GM18870 (cell line): Measurements from ENCODE around the gene PA2G4.
"Not testable (repeated sequence)": the region's sequence is repeated elsewhere in the genome, so short reads cannot be mapped to it uniquely, and the experiment has no call there.

ENCODE experiments used
- ATAC-seq: cut with Tn5 transposase; IDR thresholded peaks from one replicate; pipeline ENCODE4 v1.9.1; 2021; ENCODE audit warnings: moderate library complexity; ENCODE audit not compliant: unreplicated experiment

The PA2G4 gene

DNA sequence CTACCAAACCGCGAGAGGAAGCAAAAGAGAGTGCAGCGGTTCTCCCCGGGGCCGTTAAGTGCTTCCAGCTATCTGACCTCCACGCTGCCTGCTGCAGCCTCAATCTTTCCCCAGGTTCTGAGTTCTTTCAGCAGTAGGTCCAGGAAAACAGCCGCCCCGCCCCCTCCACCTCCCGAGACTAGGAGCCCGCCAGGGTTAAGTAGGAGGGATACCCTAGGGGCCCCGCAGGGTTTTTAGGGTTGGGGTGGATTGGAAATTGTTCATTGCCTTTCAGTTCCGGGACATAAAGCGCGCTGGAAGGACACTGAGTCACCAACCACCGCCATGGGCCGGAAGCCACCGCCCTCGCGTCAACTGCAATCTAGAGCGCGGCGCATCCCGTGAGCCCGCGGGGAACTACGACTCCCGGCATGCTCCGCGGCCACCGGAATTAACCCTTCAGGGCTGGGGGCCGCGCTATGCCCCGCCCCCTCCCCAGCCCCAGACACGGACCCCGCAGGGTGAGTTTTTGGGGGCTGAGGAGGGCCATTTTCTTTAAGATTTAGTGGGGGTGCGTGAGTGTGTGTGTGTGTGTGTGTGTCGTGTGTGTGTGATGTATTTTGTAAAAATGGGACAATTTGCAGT, 47.9 kb downstream of the PA2G4 start, which contains the start of gene MYL6B:
MYL6B (plus strand) TSS at position 456 of the 624 bp plus-strand sequence. CDS start 1,332 bp downstream, outside the sequence.
- ATAC-seq: peak; percentile 74

DNA sequence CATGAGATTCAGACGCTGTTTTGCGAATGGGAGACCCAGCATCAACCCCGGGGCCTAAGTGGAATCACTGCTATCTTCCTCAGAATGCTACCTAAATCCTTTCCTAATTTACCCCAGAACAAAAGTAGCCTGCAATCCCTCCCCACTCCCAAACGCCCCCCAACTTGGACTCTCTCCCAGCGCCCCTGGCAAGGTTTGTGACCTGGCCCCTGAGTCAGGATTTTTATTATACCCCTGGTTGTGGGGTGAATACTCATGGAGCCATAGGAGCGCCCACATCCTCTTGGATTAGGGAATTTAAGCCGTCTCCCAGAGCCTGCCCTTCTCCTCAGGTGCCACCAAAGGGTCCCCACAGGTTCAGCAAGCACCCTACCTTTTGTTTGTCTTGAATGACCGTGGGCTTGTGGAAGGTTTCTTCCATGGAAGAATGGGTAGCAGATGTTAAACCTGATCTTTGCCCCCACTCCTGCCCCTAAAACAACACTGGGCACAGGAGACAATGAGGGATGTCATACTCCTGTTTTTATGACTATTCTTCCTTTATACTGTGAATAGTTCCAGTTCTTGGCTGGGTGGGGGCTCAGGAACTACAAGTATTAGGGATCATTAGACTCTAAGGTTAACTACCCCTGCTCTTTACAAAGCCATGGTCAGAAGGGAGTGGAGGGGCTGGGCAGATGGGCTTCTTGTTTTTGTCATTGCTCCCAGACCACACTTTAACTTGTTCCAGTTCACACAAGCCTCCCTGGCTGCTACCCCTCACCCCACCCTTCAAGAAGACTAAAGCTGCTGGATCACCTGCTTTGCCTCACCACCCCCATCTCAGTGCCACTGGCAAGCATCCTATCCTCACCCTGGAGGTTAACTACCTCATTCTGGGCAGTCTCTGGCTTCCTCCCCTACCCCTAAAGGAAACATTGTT, 48.7 kb downstream of the PA2G4 start:
- ATAC-seq: no peak

DNA sequence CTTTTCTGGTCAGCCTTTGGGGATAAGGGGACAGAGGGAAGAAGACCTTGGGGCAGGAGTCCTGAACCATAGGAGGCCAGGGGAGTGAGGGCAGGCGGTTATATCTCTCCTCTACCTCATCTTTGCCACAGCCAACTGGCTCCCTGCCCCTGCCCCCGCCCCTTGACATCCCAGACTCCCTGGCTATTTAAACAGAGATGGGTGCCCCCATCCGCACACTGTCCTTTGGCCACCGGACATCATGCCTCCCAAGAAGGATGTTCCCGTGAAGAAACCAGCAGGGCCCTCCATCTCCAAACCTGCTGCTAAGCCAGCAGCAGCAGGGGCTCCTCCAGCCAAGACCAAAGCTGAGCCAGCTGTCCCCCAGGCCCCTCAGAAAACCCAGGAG, 49.3 kb downstream of the PA2G4 start:
- no peak for ATAC-seq

DNA sequence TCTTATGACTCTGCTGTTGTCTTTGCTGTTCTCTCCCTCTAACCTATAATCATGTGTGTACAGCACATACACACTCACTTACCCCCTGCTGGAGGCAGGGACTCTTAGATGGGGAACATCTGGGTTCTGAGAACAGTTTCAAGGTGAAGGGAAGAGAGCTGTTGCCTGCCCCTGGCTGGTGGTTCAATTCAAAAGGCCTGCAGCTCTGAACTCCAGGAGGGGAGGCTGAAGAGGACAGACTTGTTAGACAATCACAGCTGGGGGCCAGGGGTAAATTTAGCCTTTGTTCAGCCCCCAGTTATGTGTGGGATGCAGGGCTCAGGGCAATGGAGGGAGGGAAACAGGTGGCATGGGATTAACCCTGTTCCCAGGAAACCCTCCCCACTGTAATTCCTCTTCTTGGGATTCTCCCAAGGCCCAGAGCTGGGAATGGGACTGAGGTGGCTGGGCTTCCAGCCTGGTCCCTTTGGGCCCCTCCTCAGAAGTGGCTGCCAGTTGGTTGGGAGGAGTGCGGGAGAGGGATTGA, 50.0 kb downstream of the PA2G4 start:
- ATAC-seq: no peak

DNA sequence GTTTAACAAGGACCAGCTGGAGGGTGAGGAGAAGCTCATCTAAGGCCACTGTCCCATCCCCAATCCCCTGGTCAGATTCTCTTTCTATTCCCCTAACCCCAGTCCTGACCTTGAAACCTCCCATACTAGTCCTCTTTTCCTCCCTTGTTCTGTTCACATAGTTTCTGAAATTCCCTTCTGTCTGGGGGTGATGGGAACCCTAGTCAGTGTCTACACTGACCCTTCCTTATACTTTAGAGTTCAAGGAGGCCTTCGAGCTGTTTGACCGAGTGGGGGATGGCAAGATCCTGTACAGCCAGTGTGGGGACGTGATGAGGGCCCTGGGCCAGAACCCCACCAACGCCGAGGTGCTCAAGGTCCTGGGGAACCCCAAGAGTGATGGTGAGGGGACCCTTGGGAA, 50.5 kb downstream of the PA2G4 start:
- ATAC-seq: no peak

DNA sequence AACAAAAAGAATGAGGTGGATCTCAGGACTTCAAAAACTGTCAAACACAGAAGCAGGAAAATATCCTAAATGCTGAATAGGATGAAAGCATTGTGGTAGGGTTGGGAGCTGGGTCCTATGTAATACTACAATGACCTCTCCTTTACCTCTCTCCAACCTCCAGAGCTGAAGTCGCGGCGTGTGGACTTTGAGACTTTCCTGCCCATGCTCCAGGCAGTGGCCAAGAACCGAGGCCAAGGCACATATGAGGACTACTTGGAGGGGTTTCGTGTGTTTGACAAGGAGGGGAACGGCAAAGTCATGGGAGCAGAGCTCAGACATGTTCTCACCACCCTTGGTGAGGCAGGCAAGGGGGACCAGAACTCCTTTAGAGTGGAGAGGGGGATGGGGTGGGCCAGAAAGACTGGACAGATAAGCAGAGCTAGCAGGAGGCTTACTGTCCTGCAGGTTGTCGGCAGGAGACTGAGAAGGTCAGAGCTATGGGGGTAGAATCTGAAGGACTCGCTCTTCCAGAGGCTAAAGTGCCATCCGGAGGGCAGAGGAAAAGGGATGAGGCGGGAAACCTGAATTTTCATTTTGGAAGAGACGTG, 51.0 kb downstream of the PA2G4 start:
- ATAC-seq: no peak

DNA sequence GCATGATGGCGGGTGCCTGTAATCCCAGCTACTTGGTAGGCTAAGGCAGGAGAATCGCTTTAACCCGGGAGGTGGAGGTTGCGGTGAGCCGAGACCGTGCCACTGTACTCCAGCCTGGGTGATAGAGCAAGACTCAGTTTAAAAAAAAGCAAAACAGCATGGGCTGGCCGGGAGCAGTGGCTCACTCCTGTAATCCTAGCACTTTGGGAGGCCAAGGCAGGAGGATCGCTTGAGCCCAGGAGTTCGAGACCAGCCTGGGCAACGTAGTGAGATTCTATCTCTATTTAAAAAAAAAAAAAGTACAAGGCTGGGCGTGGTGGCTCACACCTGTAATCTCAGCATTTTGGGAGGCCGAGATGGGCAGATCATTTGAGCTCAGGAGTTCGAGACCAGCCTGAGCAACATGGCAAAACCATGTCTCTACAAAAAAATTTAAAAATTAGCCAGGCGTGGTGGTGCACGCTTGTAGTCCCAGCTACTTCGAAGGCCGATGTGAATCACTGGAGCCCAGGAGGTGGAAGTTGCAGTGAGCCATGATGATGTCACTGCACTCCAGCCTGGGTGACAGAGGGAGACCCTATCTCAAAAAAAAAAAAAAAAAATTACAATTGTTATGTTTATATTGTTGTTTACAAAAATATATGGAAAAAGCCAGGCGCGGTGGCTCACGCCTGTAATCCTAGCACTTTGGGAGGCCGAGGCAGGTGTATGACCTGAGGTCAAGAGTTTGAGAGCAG, 52.3 kb downstream of the PA2G4 start:
- not testable (repeated sequence) for ATAC-seq

DNA sequence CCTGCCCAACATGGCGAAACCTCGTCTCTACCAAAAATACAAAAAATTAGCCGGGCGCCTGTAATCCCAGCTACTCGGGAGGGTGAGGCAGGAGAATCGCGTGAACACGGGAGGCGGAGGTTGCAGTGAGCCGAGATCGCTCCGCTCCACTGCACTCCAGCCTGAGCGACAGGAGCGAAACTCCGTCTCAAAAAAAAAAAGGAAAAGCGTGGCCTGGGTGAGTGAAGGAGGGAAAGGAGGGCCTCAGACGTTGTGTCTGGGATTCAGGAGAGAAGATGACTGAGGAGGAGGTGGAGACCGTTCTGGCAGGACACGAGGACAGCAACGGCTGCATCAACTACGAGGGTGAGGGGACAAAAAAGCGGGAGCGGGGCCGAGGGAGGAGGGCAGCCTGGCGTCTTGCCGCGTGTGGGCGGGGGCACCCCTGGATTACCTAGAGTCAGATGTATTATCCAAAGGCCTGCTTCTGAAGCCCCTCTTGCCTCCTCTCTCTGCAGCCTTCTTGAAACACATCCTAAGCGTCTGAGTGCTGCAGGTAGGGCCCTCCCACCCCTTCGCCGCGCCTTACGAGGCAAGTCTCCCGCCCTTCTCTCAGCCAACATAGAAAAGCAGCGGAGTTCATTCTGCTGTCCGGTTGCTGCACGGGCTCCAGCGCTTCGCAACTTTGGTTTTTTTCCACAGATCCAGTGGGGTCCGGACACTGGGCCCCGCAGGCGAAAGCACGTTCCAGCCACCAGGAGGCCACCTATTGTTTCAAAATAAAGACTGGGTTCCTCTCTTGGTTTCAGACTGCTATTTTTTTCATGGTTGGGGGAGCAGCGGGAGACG, 53.1 kb downstream of the PA2G4 start:
- ATAC-seq: peak; percentile 25

DNA sequence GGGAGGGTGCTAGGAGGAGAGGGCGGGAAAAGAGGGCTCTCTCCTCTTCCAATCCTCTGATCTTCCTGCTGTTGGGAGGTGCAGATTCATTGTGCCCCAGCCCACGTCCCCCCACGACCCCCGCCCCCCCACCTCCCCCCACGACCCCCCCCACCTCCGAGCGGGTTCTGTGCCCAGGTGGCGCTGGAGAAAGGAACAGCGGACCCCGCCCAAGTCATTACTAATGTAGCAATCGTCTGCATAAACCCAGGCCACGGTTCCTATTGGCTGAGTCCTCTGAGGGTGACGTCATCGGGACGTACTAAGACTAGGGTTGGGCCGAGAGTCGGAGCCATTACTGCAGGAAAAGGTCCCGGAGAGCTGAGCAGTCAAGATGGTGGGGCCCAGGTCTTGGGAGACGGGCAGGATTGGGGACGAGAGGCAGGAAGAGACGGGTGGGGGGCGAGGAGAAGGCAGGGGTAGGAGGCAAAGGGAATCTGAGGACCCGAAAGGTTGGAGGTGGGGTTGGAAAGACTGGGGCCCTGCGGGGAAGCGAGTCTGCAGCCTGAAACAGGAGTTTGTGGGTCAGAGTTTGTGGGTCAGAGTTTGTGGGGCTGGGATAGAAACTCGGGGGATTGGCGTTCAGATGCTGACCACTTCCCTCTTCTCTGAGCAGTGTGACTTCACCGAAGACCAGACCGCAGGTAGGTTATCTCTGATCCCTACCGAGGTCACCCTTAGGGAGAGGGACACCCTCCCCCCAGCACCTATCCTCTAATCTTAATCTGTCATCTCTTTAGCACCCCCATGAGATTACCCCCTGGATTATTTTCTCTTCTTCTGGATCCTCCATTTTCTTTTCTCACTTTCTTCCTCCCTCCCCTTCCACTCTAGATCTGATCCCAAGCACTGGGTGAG, 53.9 kb downstream of the PA2G4 start, which contains the start of gene MYL6:
MYL6 (plus strand) TSS at position 331 of the 897 bp plus-strand sequence; CDS start at position 374, 43 bp downstream.
- peak; percentile 75 for ATAC-seq

DNA sequence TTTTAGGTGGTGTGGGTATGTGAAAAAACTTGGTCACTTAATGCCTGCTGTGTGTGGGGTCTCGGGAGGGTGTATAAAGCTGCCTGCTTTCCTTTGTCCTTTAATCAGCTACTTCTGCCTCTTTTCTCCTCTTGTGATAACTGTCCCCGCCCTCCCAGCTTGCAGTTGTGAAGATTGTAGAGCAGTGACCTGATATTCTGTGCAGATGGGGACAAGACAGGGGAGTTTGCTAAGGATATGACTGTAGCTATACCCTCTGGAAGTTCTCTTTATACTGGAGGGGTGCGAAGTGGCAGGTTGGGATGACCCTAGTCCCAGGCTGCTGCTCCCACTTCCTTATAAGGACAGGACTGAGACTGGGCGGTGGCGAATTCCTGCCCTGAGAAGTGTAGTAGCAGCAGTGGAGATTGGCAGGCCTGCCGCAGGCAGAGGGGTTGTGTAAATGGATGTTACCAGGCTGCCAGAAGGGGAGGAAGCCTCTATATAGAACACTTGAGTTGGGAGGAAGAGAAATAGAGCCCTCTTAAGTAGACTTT, 54.6 kb downstream of the PA2G4 start:
- ATAC-seq: no peak

DNA sequence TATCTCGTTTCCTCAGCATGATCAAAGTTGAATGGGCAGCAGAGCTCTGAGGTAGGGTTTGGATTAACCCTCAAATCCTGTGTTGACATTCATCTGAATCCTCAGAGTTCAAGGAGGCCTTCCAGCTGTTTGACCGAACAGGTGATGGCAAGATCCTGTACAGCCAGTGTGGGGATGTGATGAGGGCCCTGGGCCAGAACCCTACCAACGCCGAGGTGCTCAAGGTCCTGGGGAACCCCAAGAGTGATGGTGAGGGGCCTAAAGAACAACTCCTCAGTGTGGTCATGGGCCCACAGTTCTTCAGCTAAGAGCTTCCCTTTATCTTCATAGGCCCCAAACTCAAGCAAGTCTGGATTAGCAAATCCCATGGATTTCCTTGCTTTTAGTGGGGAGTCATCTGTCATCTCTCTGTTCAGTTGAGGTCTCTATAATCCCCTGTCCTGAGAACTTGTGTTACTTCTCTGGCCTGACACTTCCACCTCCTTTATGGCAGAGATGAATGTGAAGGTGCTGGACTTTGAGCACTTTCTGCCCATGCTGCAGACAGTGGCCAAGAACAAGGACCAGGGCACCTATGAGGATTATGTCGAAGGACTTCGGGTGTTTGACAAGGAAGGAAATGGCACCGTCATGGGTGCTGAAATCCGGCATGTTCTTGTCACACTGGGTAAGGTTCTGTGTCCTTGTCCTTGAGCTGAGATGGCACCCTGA, 55.3 kb downstream of the PA2G4 start:
- ATAC-seq: no peak

DNA sequence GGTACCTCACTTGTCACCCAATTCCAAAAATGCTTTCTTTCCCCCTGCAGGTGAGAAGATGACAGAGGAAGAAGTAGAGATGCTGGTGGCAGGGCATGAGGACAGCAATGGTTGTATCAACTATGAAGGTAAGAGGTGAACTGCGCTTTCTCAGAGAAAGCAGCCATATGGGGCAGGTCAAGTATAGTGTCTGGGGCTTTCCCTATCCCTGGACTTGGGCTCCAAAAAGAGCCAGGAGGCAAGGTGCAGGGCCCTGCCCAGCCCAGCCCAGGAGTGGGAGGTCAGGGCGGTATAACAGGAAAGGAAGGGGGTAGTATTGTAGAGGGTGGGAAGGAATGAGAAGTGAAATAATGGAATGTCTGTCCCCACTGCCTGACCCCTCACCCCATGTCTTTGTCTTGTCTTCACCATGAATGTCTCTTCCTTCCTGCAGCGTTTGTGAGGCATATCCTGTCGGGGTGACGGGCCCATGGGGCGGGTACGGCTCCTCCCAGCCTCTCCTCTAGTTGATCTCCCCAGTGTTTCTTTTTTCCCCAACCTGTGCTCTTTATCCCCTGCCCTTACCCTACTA, 55.9 kb downstream of the PA2G4 start:
- no peak for ATAC-seq

DNA sequence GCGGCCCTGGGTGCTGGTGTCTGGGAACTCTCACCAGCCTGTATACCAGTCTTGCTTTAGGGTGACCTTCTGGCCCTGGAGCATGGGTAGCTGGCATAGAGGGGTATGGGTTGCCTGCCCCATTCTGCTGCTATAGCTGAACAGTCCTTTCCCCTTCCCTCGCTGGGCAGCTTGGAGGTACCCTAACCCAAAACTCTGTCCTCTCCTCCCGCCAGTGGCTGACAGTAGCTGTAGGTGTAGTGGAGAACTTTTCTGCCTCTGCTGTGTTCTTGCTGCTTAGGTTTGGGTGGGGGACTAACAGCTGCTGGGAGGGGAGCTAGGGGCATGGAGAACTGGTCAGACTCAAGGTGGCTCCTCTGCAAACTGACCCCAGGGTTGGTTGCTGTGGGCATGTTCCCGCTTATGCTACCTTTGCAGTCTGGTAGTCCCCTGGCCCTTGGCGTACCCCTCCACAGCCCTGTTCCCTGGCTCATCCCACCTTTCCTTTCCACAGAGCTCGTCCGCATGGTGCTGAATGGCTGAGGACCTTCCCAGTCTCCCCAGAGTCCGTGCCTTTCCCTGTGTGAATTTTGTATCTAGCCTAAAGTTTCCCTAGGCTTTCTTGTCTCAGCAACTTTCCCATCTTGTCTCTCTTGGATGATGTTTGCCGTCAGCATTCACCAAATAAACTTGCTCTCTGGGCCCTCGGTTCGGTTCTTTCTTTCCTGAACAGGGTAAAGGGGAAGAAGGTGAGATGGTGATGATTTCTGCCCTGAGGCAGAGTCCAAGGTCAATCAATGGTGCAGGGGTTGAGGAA, 56.7 kb downstream of the PA2G4 start:
- ATAC-seq: no peak

DNA sequence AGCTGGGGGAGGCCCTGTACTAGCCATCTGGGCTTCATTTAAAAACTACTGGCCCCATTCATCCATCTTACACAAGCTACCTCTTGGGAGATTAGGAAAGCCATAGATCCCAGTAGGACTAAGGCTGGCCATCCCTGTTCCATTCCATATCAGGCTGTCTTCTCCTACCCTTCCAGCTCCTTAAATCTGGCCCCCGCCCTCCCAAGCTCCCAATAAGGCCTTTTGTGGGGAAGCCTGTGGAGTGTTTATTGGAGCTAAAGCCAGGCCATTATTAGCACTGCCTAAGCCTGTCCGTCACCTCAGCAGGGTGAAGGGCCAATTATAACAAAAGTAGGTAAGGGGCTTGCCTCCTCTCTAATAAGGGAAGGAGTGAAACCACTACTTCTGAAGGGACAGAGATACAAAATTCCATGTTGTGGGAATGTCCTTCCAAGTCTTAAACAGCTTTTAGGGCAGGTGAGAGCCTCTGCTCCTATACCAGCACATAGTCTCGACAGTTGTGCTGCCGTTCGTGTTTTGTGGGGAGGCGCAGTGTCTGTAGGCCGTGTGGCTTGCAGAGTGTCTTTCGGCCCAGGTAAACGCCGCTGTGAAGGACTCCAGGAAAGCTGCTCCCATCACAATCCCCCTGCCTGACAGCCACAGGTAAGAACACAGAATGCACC, 57.5 kb downstream of the PA2G4 start:
- no peak for ATAC-seq

DNA sequence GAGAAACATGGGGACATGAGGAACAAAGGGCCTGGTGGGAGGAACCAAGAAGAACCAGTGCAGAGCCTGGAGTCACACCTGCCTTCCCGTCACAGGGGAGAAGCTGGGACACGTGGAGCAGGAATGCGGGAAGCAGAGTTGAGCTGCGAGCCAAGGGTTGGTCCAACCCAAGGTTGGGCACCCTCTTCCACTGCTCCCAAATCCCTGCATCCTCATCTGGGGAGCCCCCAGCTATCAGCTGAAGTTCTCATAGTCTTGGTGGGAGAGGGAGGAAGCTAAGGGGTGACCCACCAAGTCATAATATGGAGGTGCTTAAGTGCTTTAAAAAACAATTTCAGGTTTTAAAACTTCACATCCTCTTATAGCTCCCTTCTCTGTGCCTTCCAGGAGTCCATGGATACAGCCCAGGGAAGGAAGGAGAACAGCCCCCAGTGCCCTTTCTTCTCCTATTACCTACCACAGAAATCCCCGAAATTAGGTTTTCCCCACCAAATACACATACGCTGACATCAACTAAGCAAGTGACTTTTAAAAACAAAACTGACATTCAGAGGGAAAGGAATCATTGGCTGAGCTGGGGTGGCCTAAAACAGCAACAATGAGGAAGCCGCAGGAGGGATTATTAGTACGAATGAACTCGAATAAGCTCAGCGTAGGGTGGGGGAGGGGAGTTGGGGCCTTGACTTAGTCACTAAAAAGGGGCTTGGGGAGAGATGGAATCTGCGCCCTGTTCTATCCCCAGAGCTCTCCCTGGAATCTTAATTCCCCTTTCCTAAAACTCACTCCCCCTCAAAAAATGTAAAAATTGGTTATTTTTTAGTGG, 58.3 kb downstream of the PA2G4 start:
- no peak for ATAC-seq
